Neural cell (in vitro differentiated cells): ENCODE data around the gene LGI4. TPM values are rescaled to one million over a fixed set of nuclear protein-coding genes. Genes with fewer than 3 reads are reported as not detected.

Experiments
- H2AFZ ChIP-seq: fragments of 200-600, 300-800 bp; sonication (generic), shearing (Covaris generic); 2 replicates; pipeline ENCODE4 v1.6.0; 2014; ENCODE audit warnings: low read depth, mild to moderate bottlenecking, antibody characterized with exemption, low read length, moderate library complexity
- H3F3A ChIP-seq: fragments of 200-600 bp; shearing (Covaris generic); 2 replicates; pipeline ENCODE4 v1.6.1; 2016; ENCODE audit warnings: mild to moderate bottlenecking, moderate library complexity, mixed read lengths, antibody characterized with exemption, low read length; ENCODE audit not compliant: insufficient read depth, poor library complexity, severe bottlenecking
- H3K27ac ChIP-seq: fragments of 200-600, 300-800 bp; sonication (generic), shearing (Covaris generic); 2 replicates; pipeline ENCODE4 v1.5.1; 2014; ENCODE audit warnings: mild to moderate bottlenecking, low read length, moderate library complexity
- H3K27me3 ChIP-seq: fragments of 300-800, 200-600 bp; sonication (generic), shearing (Covaris generic); 2 replicates; pipeline ENCODE4 v1.6.0; 2014; ENCODE audit warnings: mild to moderate bottlenecking, low read depth, low read length, moderate library complexity; ENCODE audit not compliant: insufficient read depth
- H3K36me3 ChIP-seq: fragments of 300-800, 200-600 bp; sonication (generic), shearing (Covaris generic); 2 replicates; pipeline ENCODE4 v1.5.1; 2014; ENCODE audit warnings: mild to moderate bottlenecking, antibody characterized with exemption, low read length, moderate library complexity; ENCODE audit not compliant: insufficient read depth
- H3K4me2 ChIP-seq: fragments of 300-800, 200-600 bp; sonication (generic), shearing (Covaris generic); 2 replicates; pipeline ENCODE4 v1.6.0; 2014; ENCODE audit warnings: mild to moderate bottlenecking, low read length
- H3K4me3 ChIP-seq: fragments of 300-800, 200-600 bp; sonication (generic), shearing (Covaris generic); 2 replicates; pipeline ENCODE4 v1.5.1; 2014; ENCODE audit warnings: mild to moderate bottlenecking, low read length, moderate library complexity
- H3K79me2 ChIP-seq: fragments of 200-600 bp; shearing (Covaris generic); replicated peaks from 2 replicates; pipeline ENCODE4 v1.6.0; 2014; ENCODE audit warnings: mild to moderate bottlenecking, low read length, moderate library complexity; ENCODE audit not compliant: insufficient read depth
- H3K9ac ChIP-seq: fragments of 300-800, 200-600 bp; sonication (generic), shearing (Covaris generic); 2 replicates; pipeline ENCODE4 v1.6.1; 2016; ENCODE audit warnings: mild to moderate bottlenecking, low read length, mixed read lengths
- H3K9me2 ChIP-seq: fragments of 200-600 bp; shearing (Covaris generic); 2 replicates; pipeline ENCODE4 v1.6.1; 2016; ENCODE audit warnings: mild to moderate bottlenecking, low read length, mixed read lengths; ENCODE audit not compliant: insufficient read depth
- H3K9me3 ChIP-seq: fragments of 200-600, 300-800 bp; sonication (generic), shearing (Covaris generic); 2 replicates; pipeline ENCODE4 v1.6.1; 2016; ENCODE audit warnings: mild to moderate bottlenecking, mixed run types, low read length, moderate library complexity, mixed read lengths
- H4K20me1 ChIP-seq: fragments of 200-600 bp; shearing (Covaris generic); 2 replicates; pipeline ENCODE4 v1.6.1; 2016; ENCODE audit warnings: mild to moderate bottlenecking, mixed run types; ENCODE audit not compliant: insufficient read depth
- CTCF ChIP-seq: fragments of 450-650 bp; IDR thresholded peaks from 2 replicates; pipeline ENCODE4 v1.5.1; 2014; ENCODE audit warnings: antibody characterized with exemption, mild to moderate bottlenecking, moderate library complexity; ENCODE audit not compliant: poor library complexity, severe bottlenecking
- EP300 ChIP-seq: fragments of 450-650 bp; conservative IDR thresholded peaks from 2 replicates; pipeline ENCODE4 v1.6.1; 2014; ENCODE audit warnings: antibody characterized with exemption, mild to moderate bottlenecking, moderate library complexity; ENCODE audit not compliant: poor library complexity, severe bottlenecking
- EZH2 ChIP-seq: fragments of 200-600, 300-800 bp; shearing (Covaris generic), sonication (generic); IDR thresholded peaks from 2 replicates; pipeline ENCODE4 v1.6.1; 2014; ENCODE audit warnings: antibody characterized with exemption, low read length, borderline replicate concordance, mild to moderate bottlenecking; ENCODE audit not compliant: insufficient read depth, poor library complexity, severe bottlenecking
- MXI1 ChIP-seq: fragments of 450-650 bp; conservative IDR thresholded peaks from 2 replicates; pipeline ENCODE4 v1.6.1; 2014; ENCODE audit warnings: antibody characterized with exemption, mild to moderate bottlenecking; ENCODE audit not compliant: poor library complexity, severe bottlenecking
- POLR2AphosphoS5 ChIP-seq: IDR thresholded peaks from 2 replicates; pipeline ENCODE4 v1.6.1; 2012
- RAD21 ChIP-seq: fragments of 450-650 bp; conservative IDR thresholded peaks from 2 replicates; pipeline ENCODE4 v1.6.1; 2014; ENCODE audit warnings: antibody characterized with exemption, mild to moderate bottlenecking, moderate library complexity
- REST ChIP-seq: IDR thresholded peaks from 2 replicates; pipeline ENCODE4 v1.6.1; 2012; ENCODE audit warnings: borderline replicate concordance
- SMC3 ChIP-seq: fragments of 450-650 bp; conservative IDR thresholded peaks from 2 replicates; pipeline ENCODE4 v1.6.1; 2014; ENCODE audit warnings: antibody characterized with exemption, mild to moderate bottlenecking, moderate library complexity; ENCODE audit not compliant: poor library complexity
- TAF1 ChIP-seq: IDR thresholded peaks from 2 replicates; pipeline ENCODE4 v1.6.1; 2012; ENCODE audit warnings: low read depth
- polyA plus RNA-seq: library from polyadenylated mRNA; depleted of rRNA; stranded (reverse); fragments of >200 nt; gene quantifications from 2 replicates; pipeline ENCODE4 v1.2.3, GENCODE V29; 2014

The LGI4 gene
- polyA plus RNA-seq, 1 donor from 2014 or later: 0.63 TPM

GRCh38 chr19:35093941-35094647, 40.8 kb downstream of the LGI4 start:
- no peaks in the 10 kb centered on the region for H3K36me3 ChIP-seq
- TF ChIP-seq EP300: no peak
- no peak for TF ChIP-seq RAD21
- no peak for TF ChIP-seq MXI1
- no peak for TF ChIP-seq TAF1
- no peak for TF ChIP-seq CTCF
- TF ChIP-seq POLR2AphosphoS5: no peak
- no peak for TF ChIP-seq SMC3
- TF ChIP-seq REST: no peak
- no peak for TF ChIP-seq EZH2
- H3K27me3 ChIP-seq: no peaks in the 10 kb centered on the region
- no peak overlapping the region for H3K4me2 ChIP-seq
- no peaks in the 10 kb centered on the region for H4K20me1 ChIP-seq
- H3K9me2 ChIP-seq: no peaks in the 10 kb centered on the region
- H3K9me3 ChIP-seq: no peaks in the 10 kb centered on the region
- H3K9ac ChIP-seq: no peak overlapping the region
- H2AFZ ChIP-seq: no peak overlapping the region
- H3K79me2 ChIP-seq: no peaks in the 10 kb centered on the region
- H3F3A ChIP-seq: no peaks in the 10 kb centered on the region
- H3K27ac ChIP-seq: no peak overlapping the region
- no peak overlapping the region for H3K4me3 ChIP-seq

GRCh38 chr19:35093430-35093829, 41.4 kb downstream of the LGI4 start:
- Histone ChIP-seq H3K9me2 (no peaks in the 10 kb centered on the region), H3K36me3 (no peaks in the 10 kb centered on the region), H3K27ac (no peak overlapping the region), H3K4me2 (no peak overlapping the region), H3K9ac (no peak overlapping the region), H3F3A (no peaks in the 10 kb centered on the region), H3K27me3 (no peaks in the 10 kb centered on the region), H2AFZ (no peak overlapping the region), H3K4me3 (no peak overlapping the region), H4K20me1 (no peaks in the 10 kb centered on the region), H3K79me2 (no peaks in the 10 kb centered on the region), H3K9me3 (no peaks in the 10 kb centered on the region)
- TF ChIP-seq MXI1: no peak
- TF ChIP-seq TAF1: no peak
- TF ChIP-seq SMC3: no peak
- TF ChIP-seq POLR2AphosphoS5: no peak
- TF ChIP-seq RAD21: no peak
